ENCODE measurements around the gene PPP4R2. TPM values are rescaled to one million over a fixed set of nuclear protein-coding genes. Genes with fewer than 3 reads are reported as not detected.

PPP4R2 gene
- total and polyA plus RNA-seq, 2 of the 4 experiments (the other 2 are of a cell fraction): 13.5 to 31.4 TPM

GRCh38 chr3:73114711-73115110, 118.1 kb downstream of the PPP4R2 start:
- no peak overlapping the region for H4K91ac ChIP-seq (ENCODE audit: insufficient read depth, low read depth, low read length)
- no peak overlapping the region for H3K14ac ChIP-seq (replicated peaks; ENCODE audit: low read depth, low read length)
- 58% methylated on average over 2 of the region's 3 CpGs; no CpG with 5 or more reads in 1 of the 2 experiments for whole genome bisulfite sequencing, 2 experiments (ENCODE audit: extremely low coverage in 2 of 2, insufficient read length in 1 of 2)
- H3K9me1 ChIP-seq (ENCODE audit: insufficient read depth, low read length): no peaks in the 10 kb centered on the region
- no TSS peak for BruUV-seq (replicated peaks)
- H3K27ac ChIP-seq (ENCODE audit: insufficient read depth, low read length): no peak overlapping the region
- no peaks in the 10 kb centered on the region for H3K4me1 ChIP-seq (ENCODE audit: control insufficient read depth, insufficient read depth, low read length)
- H4K20me1 ChIP-seq (ENCODE audit: insufficient read depth, low read length): no peaks in the 10 kb centered on the region
- DNase-seq (no peak), ATAC-seq (ENCODE audit: low read depth) (no peak)
- H2BK15ac ChIP-seq (ENCODE audit: low read depth, low read length): no peak overlapping the region
- no peak overlapping the region for H2BK20ac ChIP-seq (ENCODE audit: low read depth, low read length)
- H3K23ac ChIP-seq (ENCODE audit: low read depth, low read length): no peak overlapping the region
- dilution Hi-C loops (cut with HindIII; ENCODE audit: low sequenced_read_pairs, unreplicated experiment): no loop called here
- no peak overlapping the region for H4K8ac ChIP-seq (ENCODE audit: low read depth in 2 of 2, low read length in 2 of 2)
- no peaks in the 10 kb centered on the region for H3K79me1 ChIP-seq (ENCODE audit: low read depth in 1 of 2, low read length in 2 of 2)
- no peak overlapping the region for H3K4me2 ChIP-seq (ENCODE audit: low read depth, low read length)
- CTCF ChIA-PET: interaction anchor here (0.7 kb wide), 1 partner anchor 1283 kb away, joined by 3 read pairs; no protein-coding TSS in a partner anchor
- no peaks in the 10 kb centered on the region for H3K9me3 ChIP-seq (ENCODE audit: control insufficient read depth, insufficient read depth, low read length)
- no peak overlapping the region for H2AK5ac ChIP-seq (ENCODE audit: low read depth, low read length)
- H4K5ac ChIP-seq (ENCODE audit: low read depth, low read length): no peak overlapping the region
- H2BK5ac ChIP-seq (ENCODE audit: low read depth, low read length, poor library complexity, severe bottlenecking): no peak overlapping the region
- no peak overlapping the region for H3K4ac ChIP-seq (ENCODE audit: low read depth, low read length)
- H3K9ac ChIP-seq (ENCODE audit: low read depth, low read length): no peak overlapping the region
- H3K27me3 ChIP-seq (ENCODE audit: control insufficient read depth, insufficient read depth, low read length): peaks cover 8% of the 10 kb centered on the region
- H3K56ac ChIP-seq (ENCODE audit: extremely low read depth, insufficient read depth, low read length): no peak overlapping the region
- POLR2A ChIA-PET (ENCODE audit: unreplicated experiment): no interaction called here
- H2AFZ ChIP-seq (replicated peaks; ENCODE audit: low read length, poor library complexity): no peak overlapping the region
- H2AK9ac ChIP-seq (replicated peaks; ENCODE audit: low read depth, low read length, poor library complexity): no peak overlapping the region
- H3K4me3 ChIP-seq (ENCODE audit: insufficient read depth, low read depth, low read length): no peak overlapping the region
- no peak overlapping the region for H2BK120ac ChIP-seq (ENCODE audit: low read depth, low read length)
- H3K18ac ChIP-seq (ENCODE audit: low read depth, low read length): no peak overlapping the region
- TF ChIP-seq USF2 (IDR thresholded peaks at IDR 0.05; ENCODE audit: low read depth, low read length) (no peak), RFX5 (IDR thresholded peaks at IDR 0.05; ENCODE audit: low read depth, low read length) (no peak), CHD1 (IDR thresholded peaks at IDR 0.05; ENCODE audit: low read depth, low read length) (no peak), NFE2L2 (IDR thresholded peaks at IDR 0.05; ENCODE audit: low read depth, low read length) (no peak), BHLHE40 (IDR thresholded peaks at IDR 0.05; ENCODE audit: low read depth, low read length) (no peak), FOS (IDR thresholded peaks at IDR 0.05; ENCODE audit: low read depth, low read length) (no peak), POLR2A (IDR thresholded peaks at IDR 0.05; ENCODE audit: low read depth, low read length) (no peak), RAD21 (IDR thresholded peaks at IDR 0.05; ENCODE audit: low read length) (no peak), MAFK (IDR thresholded peaks at IDR 0.05; ENCODE audit: low read depth, low read length) (no peak), ELK1 (IDR thresholded peaks at IDR 0.05; ENCODE audit: borderline replicate concordance, low read depth, low read length) (no peak), MXI1 (IDR thresholded peaks at IDR 0.05; ENCODE audit: borderline replicate concordance, low read depth, low read length) (no peak), MAZ (IDR thresholded peaks at IDR 0.05; ENCODE audit: borderline replicate concordance, low read depth, low read length) (no peak), CTCF (conservative IDR thresholded peaks at IDR 0.05; ENCODE audit: low read depth, low read length) (no peak), SMC3 (IDR thresholded peaks at IDR 0.05; ENCODE audit: low read depth, low read length) (no peak), CEBPB (IDR thresholded peaks at IDR 0.05; ENCODE audit: low read depth, low read length) (no peak), RCOR1 (IDR thresholded peaks at IDR 0.05; ENCODE audit: insufficient replicate concordance, low read length) (no peak)
- intact Hi-C loops (cut with micrococcal nuclease): no loop called here
- H3K36me3 ChIP-seq (ENCODE audit: control insufficient read depth, insufficient read depth, low read length): no peaks in the 10 kb centered on the region
- in situ Hi-C loops (cut with MboI; ENCODE audit: low sequenced_read_pairs): no loop called here
